Tibial artery (tissue), 4 donors: ENCODE data around the gene IKBKE.

Experiments used
- DNase-seq, 2 donors: peaks; one replicate each; pipeline ENCODE4 v3.0.0-alpha.2; 2019
- H3K27ac ChIP-seq, 2 donors: fragments of 200-600 bp; sonication (generic) in 1 of 2; 1 replicate in 1 of 2; 2 replicates in 1 of 2; pipeline ENCODE4 v1.5.1; 2018 to 2019; ENCODE audit warnings: mild to moderate bottlenecking in 1 of 2
- H3K27me3 ChIP-seq, 2 donors: fragments of 200-600 bp; sonication (generic) in 1 of 2; one replicate each; pipeline versions ENCODE4 v1.5.1 to v1.6.0; 2016 to 2019
- H3K36me3 ChIP-seq, 3 donors: fragments of 200-600 bp; sonication (generic) in 2 of 3; one replicate each; pipeline ENCODE4 v1.5.1; 2016 to 2019; ENCODE audit warnings: mild to moderate bottlenecking in 2 of 3
- H3K4me1 ChIP-seq, 4 donors: fragments of 200-600 bp; sonication (generic) in 2 of 4; 1 replicate in 3 of 4; 2 replicates in 1 of 4; pipeline ENCODE4 v1.5.1; 2016 to 2019
- H3K4me3 ChIP-seq, 2 donors: fragments of 200-600 bp; sonication (generic) in 1 of 2; 1 replicate in 1 of 2; 2 replicates in 1 of 2; pipeline ENCODE4 v1.5.1; 2018 to 2019; ENCODE audit warnings: mild to moderate bottlenecking in 2 of 2
- H3K9me3 ChIP-seq, 3 donors: fragments of 200-600 bp; sonication (generic) in 1 of 3; one replicate each; pipeline ENCODE4 v1.5.1; 2016 to 2019
- CTCF ChIP-seq, 2 experiments: fragments of 200-600 bp in 1 of 2; fragments of 450-650 bp in 1 of 2; IDR thresholded peaks; one replicate each; pipeline ENCODE4 v1.5.1; 2017 to 2019; ENCODE audit warnings: antibody characterized with exemption in 2 of 2, mild to moderate bottlenecking in 1 of 2, moderate library complexity in 1 of 2
- intact Hi-C: fragments of 100-400 bp; cut with DNase I; formaldehyde crosslinking; loops from one replicate; pipeline ENCODE4 v1.15.0; 2023; ENCODE audit warnings: low total_unique reads

IKBKE gene

GRCh38 chr1:206505702-206506355 lies 35.6 kb downstream of the IKBKE start:
- Histone ChIP-seq H3K36me3 (no peaks in the 10 kb centered on the region), H3K4me3 (no peak overlapping the region), H3K27ac (peak overlapping the region in 1 of 2 donors; percentile 76), H3K9me3 (no peaks in the 10 kb centered on the region), H3K27me3 (no peaks in the 10 kb centered on the region), H3K4me1 (peaks cover 0 to 82% (median 56%) of the 10 kb centered on the region in 4 donors)
- TF ChIP-seq CTCF (IDR thresholded peaks at IDR 0.05): peak in 1 of 2 experiments; percentile 33
- peak in 1 of 2 donors; percentile 38 for DNase-seq
- intact Hi-C loops: loop anchor here (10.0 kb wide), 1 partner anchor 159 kb away; no protein-coding TSS in a partner anchor

GRCh38 chr1:206506405-206507283 lies 36.4 kb downstream of the IKBKE start:
- H3K27me3 ChIP-seq: no peaks in the 10 kb centered on the region
- H3K9me3 ChIP-seq: no peaks in the 10 kb centered on the region
- DNase-seq: peak in 1 of 2 donors; percentile 69
- no peaks in the 10 kb centered on the region for H3K36me3 ChIP-seq
- TF ChIP-seq CTCF (IDR thresholded peaks at IDR 0.05): no peak
- peaks cover 0 to 74% (median 50%) of the 10 kb centered on the region in 4 donors for H3K4me1 ChIP-seq
- intact Hi-C loops: loop anchor here (10.0 kb wide), 1 partner anchor 158 kb away; no protein-coding TSS in a partner anchor
- H3K27ac ChIP-seq: peak overlapping the region; percentile 76 to 82
- peak overlapping the region; percentile 73 to 88 for H3K4me3 ChIP-seq

GRCh38 chr1:206507284-206508129 lies 37.2 kb downstream of the IKBKE start, which contains the start of gene RASSF5:
TSS of gene RASSF5 (plus strand) at chr1:206507531. CDS start at chr1:206507603, 72 bp downstream.
- Histone ChIP-seq H3K4me1 (peaks cover 0 to 71% (median 46%) of the 10 kb centered on the region in 4 donors), H3K27me3 (no peaks in the 10 kb centered on the region), H3K36me3 (no peaks in the 10 kb centered on the region), H3K9me3 (no peaks in the 10 kb centered on the region), H3K4me3 (peak within 1 kb of the TSS; percentile 73 to 88), H3K27ac (peak within 1 kb of the TSS; percentile 76 to 82)
- DNase-seq: peak; percentile 83 to 94
- TF ChIP-seq CTCF (IDR thresholded peaks at IDR 0.05): no peak
- intact Hi-C loops: loop anchor here (10.0 kb wide), 1 partner anchor 157 kb away; no protein-coding TSS in a partner anchor

GRCh38 chr1:206508130-206508889 lies 38.0 kb downstream of the IKBKE start:
- peak overlapping the region; percentile 76 to 82 for H3K27ac ChIP-seq
- H3K27me3 ChIP-seq: no peaks in the 10 kb centered on the region
- TF ChIP-seq CTCF (IDR thresholded peaks at IDR 0.05): no peak
- DNase-seq: peak in 1 of 2 donors; percentile 66
- H3K36me3 ChIP-seq: no peaks in the 10 kb centered on the region
- H3K4me3 ChIP-seq: peak overlapping the region; percentile 73 to 88
- peaks cover 0 to 71% (median 48%) of the 10 kb centered on the region in 4 donors for H3K4me1 ChIP-seq
- no peaks in the 10 kb centered on the region for H3K9me3 ChIP-seq
- intact Hi-C loops: loop anchor here (10.0 kb wide), 1 partner anchor 156 kb away; no protein-coding TSS in a partner anchor
